HG02623 (cell line): Measurements from ENCODE around the gene TK2.
"Not testable (repeated sequence)": the region's sequence is repeated elsewhere in the genome, so short reads cannot be mapped to it uniquely, and the experiment has no call there.

ENCODE experiments used
- ATAC-seq: cut with Tn5 transposase; IDR thresholded peaks from one replicate; pipeline ENCODE4 v1.9.1; 2021; ENCODE audit warnings: moderate library complexity; ENCODE audit not compliant: unreplicated experiment

Gene TK2

DNA sequence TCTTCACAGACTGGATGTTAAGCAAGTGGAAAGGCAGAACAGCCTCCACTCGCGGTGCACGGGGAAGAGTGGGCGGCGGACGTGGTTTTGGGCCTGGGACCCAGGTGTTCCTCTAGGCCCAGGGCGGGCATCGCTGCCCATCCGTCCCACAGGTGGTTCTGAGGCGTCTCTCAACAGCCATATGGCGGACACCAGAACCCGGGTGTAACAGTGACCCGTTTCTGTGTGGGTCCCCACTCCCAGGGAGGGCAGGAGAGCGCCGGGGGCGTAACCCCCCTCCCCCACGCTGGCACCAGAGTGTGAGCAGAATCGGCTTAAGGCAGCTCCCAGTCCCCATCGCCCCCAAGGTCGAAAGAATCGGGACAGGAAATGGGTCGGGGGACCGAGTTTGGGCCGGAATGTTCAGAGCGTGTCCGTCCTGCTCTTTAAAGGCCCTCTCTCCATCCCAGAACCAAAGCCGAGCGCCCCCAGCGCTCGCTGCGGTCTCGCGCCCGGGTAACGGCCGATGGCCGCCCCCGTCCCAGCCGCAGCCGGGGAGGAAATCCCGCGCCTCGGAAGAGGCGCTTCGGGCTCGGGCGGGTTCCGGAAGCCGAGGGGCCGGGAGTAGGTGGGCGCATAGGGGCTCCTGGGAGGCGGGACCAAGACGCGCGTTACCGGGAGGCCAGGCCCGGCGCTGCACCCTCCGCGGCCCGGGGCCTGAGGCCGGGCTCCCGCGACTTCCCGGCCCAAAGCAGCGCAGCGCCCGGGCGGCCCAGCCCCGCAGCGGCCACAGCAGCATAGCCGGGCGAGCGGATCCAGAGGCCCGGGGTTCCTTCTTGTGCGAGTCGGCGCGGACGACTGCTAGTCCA, at the start of gene TK2:
TK2 (minus strand) TSS at position 839 of the 848 bp plus-strand sequence; CDS start at position 778, 61 bp downstream.
- no peak for ATAC-seq

DNA sequence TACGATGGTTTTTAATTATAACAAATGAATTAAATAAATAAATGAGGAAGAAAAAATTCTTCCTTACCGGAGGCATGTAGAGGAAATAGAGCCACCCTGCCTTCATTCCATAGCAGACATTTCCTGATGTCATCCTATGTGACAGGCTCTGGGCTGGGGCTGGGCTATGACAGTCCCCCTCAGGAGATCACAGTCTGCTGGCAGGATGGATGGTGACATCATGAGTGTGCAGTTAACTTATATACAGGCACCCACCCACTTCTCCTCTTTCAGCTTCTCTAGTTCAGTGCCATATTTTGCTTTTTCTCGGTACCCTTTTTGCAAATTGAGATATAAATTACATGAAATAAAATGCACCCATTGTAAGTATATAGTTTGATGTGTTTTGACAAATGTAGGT, 48.2 kb upstream of the TK2 start:
- no peak for ATAC-seq

DNA sequence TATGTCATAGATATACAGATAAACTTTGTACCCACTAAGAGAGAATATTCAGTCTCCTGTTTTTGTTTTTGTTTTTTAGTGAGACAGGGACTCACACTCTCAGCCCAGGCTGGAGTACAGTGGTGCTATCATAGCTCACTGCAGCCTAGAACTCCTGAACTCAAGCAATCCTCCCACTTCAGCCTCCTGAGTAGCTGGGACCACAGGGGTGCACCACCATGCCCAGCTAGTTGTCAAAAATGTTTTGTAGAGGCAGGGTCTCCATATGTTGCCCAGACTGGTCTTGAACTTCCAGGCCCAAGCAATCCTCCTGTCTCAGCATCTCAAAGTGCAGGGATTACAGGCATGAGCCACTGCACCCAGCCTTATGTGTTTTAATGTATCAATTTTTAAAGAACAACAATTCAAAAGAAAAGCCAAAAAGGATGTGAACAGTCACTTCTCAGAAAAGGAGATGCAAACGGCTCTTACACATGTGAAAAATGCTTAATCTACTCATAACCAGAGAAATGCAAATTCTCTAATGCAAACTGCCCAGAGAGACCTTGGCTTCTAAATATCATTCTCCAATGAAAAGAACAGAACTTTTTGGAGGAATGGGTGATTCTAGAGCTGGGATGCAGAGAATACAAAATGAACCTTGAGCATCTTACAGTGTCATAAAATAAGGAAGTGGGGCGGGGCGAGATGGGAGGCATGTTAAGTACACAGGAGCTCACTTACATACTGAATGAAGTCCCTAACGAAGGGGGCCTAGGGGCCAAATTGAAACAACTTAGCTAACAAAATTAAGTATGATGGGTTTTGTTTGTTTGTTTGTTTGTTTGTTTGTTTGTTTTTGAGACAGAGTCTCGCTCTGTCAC, 47.3 kb upstream of the TK2 start:
- ATAC-seq = no peak

DNA sequence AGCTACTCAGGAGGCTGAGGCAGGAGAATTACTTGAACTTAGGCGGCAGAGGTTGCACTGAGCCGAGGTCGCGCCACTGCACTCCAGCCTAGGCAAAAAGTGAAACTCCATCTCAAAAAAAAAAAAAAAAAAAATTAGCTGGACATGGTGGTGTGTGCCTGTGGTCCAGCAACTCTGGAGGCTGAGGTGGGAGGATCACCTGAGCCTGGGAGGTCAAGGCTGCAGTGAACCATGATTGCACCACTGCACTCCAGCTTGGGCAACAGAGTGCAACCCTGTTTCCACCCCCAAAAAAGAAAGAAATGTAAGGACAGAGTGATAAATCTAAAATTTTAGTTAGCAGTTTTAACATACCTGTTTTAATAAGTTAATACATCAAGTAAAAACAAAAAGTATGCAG, 46.6 kb upstream of the TK2 start:
- not testable (repeated sequence) for ATAC-seq

- ATAC-seq = no peak
Measured at GRCh38 chr16:66594739-66595138, 44.8 kb upstream of the TK2 start.

- no peak for ATAC-seq
Measured at GRCh38 chr16:66592814-66593213, 42.9 kb upstream of the TK2 start.

- no peak for ATAC-seq
Measured at GRCh38 chr16:66592241-66592640, 42.3 kb upstream of the TK2 start.

GRCh38 chr16:66591018-66591417, 41.1 kb upstream of the TK2 start:
- no peak for ATAC-seq

DNA sequence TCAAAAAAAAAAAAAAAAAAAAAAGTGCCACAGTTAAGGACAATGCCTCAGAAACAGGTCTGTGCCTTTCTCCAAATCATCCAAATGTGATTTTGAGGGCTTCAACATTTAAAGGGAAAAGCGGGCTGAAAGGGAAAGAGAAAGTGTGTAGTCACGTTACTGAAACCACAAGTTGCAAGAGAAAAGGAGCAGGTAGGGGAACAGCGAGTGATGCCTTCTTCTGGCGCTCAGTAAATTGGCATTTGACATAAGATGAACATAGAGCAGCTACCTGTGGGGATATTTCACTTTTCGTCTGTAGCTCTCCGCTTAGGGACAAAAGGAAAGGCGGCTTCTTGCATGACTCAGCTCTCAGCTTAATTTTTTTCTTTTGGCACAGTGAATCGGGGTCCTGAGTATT, 40.4 kb upstream of the TK2 start:
- ATAC-seq = no peak

GRCh38 chr16:66588981-66589713, 39.2 kb upstream of the TK2 start:
- peak; percentile 55 for ATAC-seq

GRCh38 chr16:66587881-66588600, 38.1 kb upstream of the TK2 start:
- no peak for ATAC-seq

- no peak for ATAC-seq
Measured at GRCh38 chr16:66585481-66586239, 35.7 kb upstream of the TK2 start.

DNA sequence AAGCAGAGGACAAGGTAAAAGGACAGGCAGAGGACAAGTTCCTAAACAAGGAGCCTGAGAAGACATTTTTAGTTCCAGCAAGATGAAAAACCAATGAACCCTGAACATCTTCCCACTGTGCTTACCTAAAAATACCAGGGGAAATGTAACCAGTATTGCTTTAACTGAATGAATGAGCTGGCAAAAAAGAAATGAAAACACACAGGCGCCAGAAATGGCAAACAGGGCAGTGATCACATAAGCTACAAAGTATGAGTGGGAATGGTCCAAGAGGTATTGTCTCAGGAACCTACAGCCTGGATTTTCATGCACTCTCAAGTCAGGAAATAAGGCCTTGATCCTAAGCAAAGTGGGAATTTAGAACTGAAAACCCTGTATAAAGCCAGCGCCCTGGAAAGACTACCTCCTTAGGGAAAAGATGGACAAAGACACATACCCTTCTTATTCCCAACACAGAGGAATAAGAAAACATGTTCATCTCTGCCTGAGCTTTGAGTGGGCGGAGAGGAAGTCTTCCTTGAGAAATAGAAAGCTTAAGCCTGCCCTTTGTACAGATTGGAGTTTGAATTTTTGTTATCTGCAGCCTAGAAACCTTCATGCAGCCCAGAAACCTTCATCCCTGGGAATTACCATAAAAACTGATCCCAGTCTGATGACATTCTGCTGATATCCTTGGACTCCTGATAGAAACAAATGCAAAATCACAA, 31.5 kb upstream of the TK2 start:
- no peak for ATAC-seq

DNA sequence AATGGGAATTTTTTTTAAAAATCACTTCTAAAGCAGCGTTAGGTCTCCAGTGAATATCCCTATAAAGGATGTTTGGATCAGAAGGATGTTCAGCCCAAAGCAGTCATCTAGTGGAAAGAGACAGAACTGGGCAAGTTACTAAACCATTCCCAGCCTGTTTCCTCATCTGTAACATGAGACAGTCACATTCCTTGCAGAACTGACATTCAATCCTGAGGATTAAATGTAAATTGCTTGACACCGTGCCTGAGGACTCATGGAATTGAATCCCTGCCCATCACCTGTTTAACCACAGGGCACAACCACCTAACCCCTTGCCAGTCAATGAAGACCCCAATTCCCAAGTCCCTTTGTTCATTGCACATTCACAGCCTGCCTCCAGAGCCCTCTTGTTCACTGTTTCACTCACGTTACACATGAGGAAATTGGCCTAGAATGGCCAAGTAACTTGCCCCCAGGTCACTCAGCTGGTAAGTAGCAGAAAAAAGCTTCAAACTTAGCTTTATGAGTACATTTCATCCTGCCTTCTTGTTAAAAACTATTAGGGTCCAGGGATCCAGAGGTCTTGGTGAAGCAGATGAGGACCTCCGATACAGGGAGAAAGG, 30.8 kb upstream of the TK2 start:
- no peak for ATAC-seq

GRCh38 chr16:66578651-66579531, 29.0 kb upstream of the TK2 start, which contains the start of gene CMTM2:
Gene CMTM2, plus strand, starts transcription at chr16:66579463. Its CDS starts 145 bp downstream, at chr16:66579608.
- ATAC-seq = no peak

DNA sequence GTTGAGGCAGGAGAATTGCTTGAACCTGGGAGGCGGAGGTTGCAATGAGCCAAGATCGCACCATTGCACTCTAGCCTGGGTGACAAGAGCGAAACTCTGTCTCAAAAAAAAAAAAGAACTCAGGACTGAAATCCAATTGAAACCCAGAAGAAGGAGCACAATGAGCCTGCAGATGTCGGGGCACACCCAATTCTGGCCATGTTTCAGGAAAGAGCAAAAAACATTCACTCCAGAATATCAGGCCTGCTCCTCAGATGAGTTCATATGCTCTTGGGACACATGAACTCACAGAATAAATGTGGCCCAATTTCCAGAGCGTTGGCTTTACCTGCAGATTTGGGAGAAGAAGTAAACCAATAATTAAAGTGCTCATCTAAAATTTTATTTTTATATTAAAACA, 26.4 kb upstream of the TK2 start:
- ATAC-seq = no peak

GRCh38 chr16:66575060-66575459, 25.1 kb upstream of the TK2 start:
- no peak for ATAC-seq

GRCh38 chr16:66574531-66574930, 24.6 kb upstream of the TK2 start:
- no peak for ATAC-seq
